Naive thymus-derived CD8-positive, alpha-beta T cell (primary cell): ENCODE measurements around the gene ATP9B. TPM values are rescaled to one million over a fixed set of nuclear protein-coding genes. Genes with fewer than 3 reads are reported as not detected.

Source experiments
- ATAC-seq, 2 donors: fragments of 150-1000 bp; cut with Tn5 transposase in 1 of 2; sonication (Bioruptor Pico), chemical (Tn5 transposase) in 1 of 2; 1 replicate in 1 of 2; 2 replicates in 1 of 2; pipeline ENCODE4 v1.10.0; 2021; ENCODE audit warnings: mild to moderate bottlenecking in 2 of 2, moderate library complexity in 2 of 2
- POLR2A ChIA-PET: fragments of 350-600 bp; sonication (Branson Sonifier 250); formaldehyde crosslinking; loops from one replicate; lab custom pipeline; 2021; ENCODE audit warnings: antibody characterized with exemption; lab: Charles Lee
- DNase-seq, 10 donors: peaks; one replicate each; pipeline versions ENCODE4 v3.0.0 to v3.0.0-alpha.2; 2020 to 2022
- H3K27ac Mint-ChIP-seq, 10 donors: one replicate each; pipeline ENCODE4 v1.8.0; 2020 to 2022; ENCODE audit warnings: mild to moderate bottlenecking in 10 of 10, mixed read lengths in 10 of 10, moderate library complexity in 4 of 10, inconsistent platforms in 1 of 10
- H3K27me3 Mint-ChIP-seq, 5 donors: one replicate each; pipeline ENCODE4 v1.8.0; 2021 to 2022; ENCODE audit warnings: mixed read lengths in 5 of 5
- H3K36me3 Mint-ChIP-seq, 3 donors: one replicate each; pipeline ENCODE4 v1.8.0; 2020 to 2022; ENCODE audit warnings: mixed read lengths in 3 of 3, mild to moderate bottlenecking in 2 of 3, inconsistent platforms in 1 of 3
- H3K4me1 Mint-ChIP-seq, 4 donors: one replicate each; pipeline ENCODE4 v1.8.0; 2021 to 2022; ENCODE audit warnings: mixed read lengths in 4 of 4
- H3K4me3 Mint-ChIP-seq, 10 donors: one replicate each; pipeline ENCODE4 v1.8.0; 2020 to 2022; ENCODE audit warnings: mild to moderate bottlenecking in 10 of 10, mixed read lengths in 10 of 10, moderate library complexity in 6 of 10, inconsistent platforms in 1 of 10
- H3K9me3 Mint-ChIP-seq, 9 donors: one replicate each; pipeline ENCODE4 v1.8.0; 2020 to 2022; ENCODE audit warnings: mixed read lengths in 9 of 9, mild to moderate bottlenecking in 3 of 9, inconsistent platforms in 1 of 9, moderate library complexity in 1 of 9
- polyA plus RNA-seq, 3 donors: library from polyadenylated mRNA; unstranded; fragments of 300-500 nt; fragmentation: Illumina TruSeq; gene quantifications; one replicate each; pipeline ENCODE4 v1.2.3, GENCODE V29; 2021
- total RNA-seq, 8 experiments: library from RNA in 2 of 8; stranded (reverse) in 2 of 8; gene quantifications; one replicate each; pipeline ENCODE4 v1.2.3 and lab custom pipeline; 2021 to 2026

The ATP9B gene
- total and polyA plus RNA-seq, 5 experiments from 2014 or later = 16.0 to 79.5 (median 18.6) TPM

DNA sequence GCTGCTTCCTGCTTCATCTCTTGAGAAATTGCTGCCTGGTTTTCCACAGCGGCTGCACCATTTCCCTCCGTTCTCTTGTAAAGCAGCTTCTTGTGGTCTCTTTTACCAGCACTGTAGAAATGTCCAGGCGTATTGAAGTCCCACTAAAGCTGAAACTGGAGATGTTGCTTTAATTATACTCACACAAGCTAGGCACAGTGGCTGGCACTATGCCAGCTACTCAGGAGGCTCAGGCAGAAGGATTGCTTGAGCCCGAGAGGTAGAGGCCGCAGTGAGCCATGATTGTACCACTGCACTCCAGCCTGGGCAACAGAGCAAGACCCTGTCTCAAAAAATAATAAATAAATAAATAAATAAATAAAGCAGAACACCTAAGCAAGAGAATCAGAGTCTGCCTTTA lies 19.2 kb upstream of the ATP9B start:
- peaks cover 1 to 23% (median 4%) of the 10 kb centered on the region in 5 donors for H3K27me3 Mint-ChIP-seq
- no peak overlapping the region for H3K27ac Mint-ChIP-seq
- H3K36me3 Mint-ChIP-seq = no peaks in the 10 kb centered on the region
- H3K9me3 Mint-ChIP-seq = no peaks in the 10 kb centered on the region
- POLR2A ChIA-PET = no interaction called here
- no peaks in the 10 kb centered on the region for H3K4me1 Mint-ChIP-seq
- ATAC-seq = no peak
- DNase-seq = no peak
- H3K4me3 Mint-ChIP-seq = no peak overlapping the region

DNA sequence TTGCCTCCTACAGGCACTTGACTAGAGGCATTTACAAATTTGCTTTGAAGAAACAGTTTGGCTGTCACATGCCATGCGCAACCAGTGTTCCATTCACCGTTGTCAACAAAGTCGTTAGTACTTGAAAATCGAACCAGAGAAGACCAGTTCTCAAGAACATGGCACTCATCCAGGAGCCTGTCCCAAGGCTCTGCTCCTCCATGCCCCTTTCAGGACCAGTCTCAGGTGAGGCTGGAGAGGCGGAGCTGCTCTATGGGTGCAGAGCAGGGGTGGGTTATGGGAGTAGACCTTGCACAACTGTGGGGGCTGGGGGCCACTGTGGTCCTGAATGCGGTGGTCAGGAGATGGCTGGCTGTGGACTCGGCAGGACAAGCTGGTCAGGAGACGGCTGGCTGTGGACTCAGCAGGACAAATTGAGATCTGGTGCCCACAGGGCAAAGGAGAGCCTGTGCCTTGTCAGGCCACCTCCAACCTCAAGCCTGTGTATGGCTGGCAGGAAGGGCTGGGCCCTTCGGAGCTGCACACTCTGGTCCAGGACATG lies 12.3 kb upstream of the ATP9B start:
- Mint-ChIP-seq H3K4me1 (no peaks in the 10 kb centered on the region), H3K9me3 (peaks cover 0 to 5% (median 0%) of the 10 kb centered on the region in 9 donors), H3K4me3 (no peak overlapping the region), H3K36me3 (no peaks in the 10 kb centered on the region), H3K27me3 (peaks cover 1 to 35% (median 11%) of the 10 kb centered on the region in 5 donors), H3K27ac (no peak overlapping the region)
- DNase-seq (peak in 1 of 10 donors; percentile 53), ATAC-seq (no peak)
- POLR2A ChIA-PET = interaction anchor here (1.2 kb wide), 1 partner anchor 11 kb away, joined by 3 read pairs; no protein-coding TSS in a partner anchor

GRCh38 chr18:79058007-79058406 lies 11.2 kb upstream of the ATP9B start:
- Mint-ChIP-seq H3K27ac (no peak overlapping the region), H3K4me3 (no peak overlapping the region), H3K4me1 (no peaks in the 10 kb centered on the region), H3K27me3 (peaks cover 1 to 27% (median 8%) of the 10 kb centered on the region in 5 donors), H3K36me3 (no peaks in the 10 kb centered on the region), H3K9me3 (peaks cover 0 to 5% (median 0%) of the 10 kb centered on the region in 9 donors)
- DNase-seq = no peak
- POLR2A ChIA-PET = interaction anchor here (1.2 kb wide), 1 partner anchor 10 kb away, joined by 3 read pairs; no protein-coding TSS in a partner anchor
- no peak for ATAC-seq

- Mint-ChIP-seq H3K36me3 (peaks cover 0 to 7% (median 0%) of the 10 kb centered on the region in 3 donors), H3K9me3 (peaks cover 0 to 20% (median 0%) of the 10 kb centered on the region in 9 donors), H3K27ac (peak overlapping the region in 1 of 10 donors; percentile 64), H3K4me1 (peaks cover 8 to 16% (median 13%) of the 10 kb centered on the region in 4 donors), H3K27me3 (peaks cover 5 to 17% (median 10%) of the 10 kb centered on the region in 5 donors), H3K4me3 (no peak overlapping the region)
- POLR2A ChIA-PET = no interaction called here
- ATAC-seq (no peak), DNase-seq (no peak)
Measured at GRCh38 chr18:79062806-79063205, 6.4 kb upstream of the ATP9B start.

DNA sequence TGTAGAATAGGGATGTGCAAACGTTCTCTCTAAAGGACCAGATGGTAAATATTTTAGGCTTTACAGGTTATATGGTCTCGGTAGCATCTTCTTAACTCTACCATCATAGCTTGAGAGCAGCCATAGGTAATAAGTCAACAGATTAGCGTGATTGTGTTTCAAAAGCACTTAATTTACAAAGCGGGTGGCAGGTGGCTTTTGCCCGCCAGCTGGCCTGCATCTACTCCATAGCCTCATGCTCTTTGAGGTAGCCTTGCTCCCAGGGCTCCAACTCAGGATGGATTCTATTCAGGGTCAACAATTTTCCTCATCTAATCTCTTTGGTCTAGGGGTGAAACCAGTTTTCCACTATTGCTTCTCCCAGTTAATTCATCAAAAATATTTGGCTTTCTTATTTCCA lies 5.0 kb upstream of the ATP9B start:
- no peak overlapping the region for H3K27ac Mint-ChIP-seq
- H3K36me3 Mint-ChIP-seq = peaks cover 0 to 7% (median 0%) of the 10 kb centered on the region in 3 donors
- H3K9me3 Mint-ChIP-seq = peaks cover 0 to 20% (median 0%) of the 10 kb centered on the region in 9 donors
- peaks cover 2 to 15% (median 7%) of the 10 kb centered on the region in 5 donors for H3K27me3 Mint-ChIP-seq
- no peak overlapping the region for H3K4me3 Mint-ChIP-seq
- ATAC-seq = no peak
- DNase-seq = no peak
- peaks cover 14 to 23% (median 17%) of the 10 kb centered on the region in 4 donors for H3K4me1 Mint-ChIP-seq
- POLR2A ChIA-PET = no interaction called here

GRCh38 chr18:79065802-79066201 lies 3.4 kb upstream of the ATP9B start:
- Mint-ChIP-seq H3K4me3 (peak overlapping the region in 5 of 10 donors; percentile 43 to 94 (median 60)), H3K4me1 (peaks cover 17 to 32% (median 27%) of the 10 kb centered on the region in 4 donors), H3K9me3 (peaks cover 0 to 20% (median 0%) of the 10 kb centered on the region in 9 donors), H3K27ac (peak overlapping the region in 9 of 10 donors; percentile 21 to 100 (median 76)), H3K36me3 (peaks cover 0 to 7% (median 0%) of the 10 kb centered on the region in 3 donors), H3K27me3 (peaks cover 0 to 13% (median 7%) of the 10 kb centered on the region in 5 donors)
- DNase-seq (no peak), ATAC-seq (no peak)
- POLR2A ChIA-PET = no interaction called here

DNA sequence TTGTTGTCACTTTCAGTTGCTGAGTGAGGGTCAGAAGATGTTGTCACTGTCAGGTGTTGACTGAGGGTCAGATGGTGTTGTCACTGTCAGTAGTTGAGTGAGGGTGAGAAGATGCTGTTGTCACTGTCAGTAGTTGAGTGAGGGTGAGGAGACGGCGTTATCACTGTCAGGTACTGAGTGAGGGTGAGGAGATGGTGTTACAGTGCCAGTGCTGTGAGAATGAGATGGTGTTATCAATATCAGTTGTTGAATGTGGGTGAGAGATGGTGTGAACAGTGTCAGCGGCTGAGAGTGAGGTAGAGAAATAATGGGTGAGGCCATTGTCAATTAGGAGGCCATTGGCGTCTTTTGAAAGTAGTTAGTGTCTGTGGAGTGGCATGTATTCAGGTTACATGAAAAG lies 1.6 kb upstream of the ATP9B start:
- DNase-seq (no peak), ATAC-seq (no peak)
- peak overlapping the region; percentile 50 to 99 (median 92) for H3K4me3 Mint-ChIP-seq
- H3K4me1 Mint-ChIP-seq = peaks cover 22 to 42% (median 38%) of the 10 kb centered on the region in 4 donors
- H3K9me3 Mint-ChIP-seq = peaks cover 0 to 20% (median 0%) of the 10 kb centered on the region in 9 donors
- H3K27ac Mint-ChIP-seq = peak overlapping the region; percentile 96 to 100 (median 98)
- POLR2A ChIA-PET = interaction anchor here (0.9 to 1.4 kb wide), 3 partner anchors 10 to 1041 kb away, joined by 3 to 4 read pairs (median 3); partner anchors contain the start of gene ADNP2
- peaks cover 0 to 13% (median 7%) of the 10 kb centered on the region in 5 donors for H3K27me3 Mint-ChIP-seq
- H3K36me3 Mint-ChIP-seq = peaks cover 0 to 7% (median 0%) of the 10 kb centered on the region in 3 donors

DNA sequence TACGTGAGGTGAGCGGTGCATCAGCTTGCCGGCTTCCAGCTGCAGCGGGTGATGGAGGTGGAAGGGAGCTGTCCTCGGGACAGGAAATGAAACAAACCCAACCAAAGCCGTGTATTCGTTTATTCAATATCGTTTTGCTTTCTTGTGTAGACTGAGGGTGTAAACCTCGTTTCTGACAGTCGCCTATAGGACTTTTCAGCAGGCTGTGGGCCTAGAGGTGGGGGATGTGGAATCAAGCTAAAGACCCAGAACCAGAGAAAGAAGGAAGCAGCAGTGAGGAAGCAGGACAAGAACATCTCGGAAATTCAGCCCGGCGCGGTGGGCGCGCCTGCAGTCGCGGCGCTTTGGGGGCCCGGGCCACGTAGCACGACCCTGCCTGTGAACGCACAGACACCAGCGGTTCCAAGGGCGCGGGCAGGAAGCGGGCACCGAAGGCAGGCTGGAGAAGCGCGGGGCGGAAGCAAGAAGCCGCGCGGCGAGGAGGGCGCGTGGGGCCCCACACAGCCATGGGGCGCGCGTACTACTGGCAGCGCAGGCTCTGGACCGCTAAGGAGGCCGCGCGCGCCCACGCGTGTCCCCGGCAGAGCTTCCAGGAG lies 755 bp upstream of the ATP9B start:
- Mint-ChIP-seq H3K27me3 (peaks cover 0 to 11% (median 7%) of the 10 kb centered on the region in 5 donors), H3K4me3 (peak overlapping the region; percentile 85 to 99 (median 94)), H3K36me3 (peaks cover 7% of the 10 kb centered on the region in 3 donors), H3K27ac (peak overlapping the region; percentile 96 to 100 (median 98)), H3K4me1 (peaks cover 22 to 45% (median 43%) of the 10 kb centered on the region in 4 donors), H3K9me3 (peaks cover 0 to 20% (median 0%) of the 10 kb centered on the region in 9 donors)
- POLR2A ChIA-PET = interaction anchor here (0.5 to 1.4 kb wide), 11 partner anchors 11 to 1860 kb away, joined by 3 to 6 read pairs (median 3); partner anchors contain the start of genes ADNP2 and RBFA
- peak; percentile 61 to 66 for ATAC-seq
- peak in 2 of 10 donors; percentile 34 to 68 for DNase-seq

DNA sequence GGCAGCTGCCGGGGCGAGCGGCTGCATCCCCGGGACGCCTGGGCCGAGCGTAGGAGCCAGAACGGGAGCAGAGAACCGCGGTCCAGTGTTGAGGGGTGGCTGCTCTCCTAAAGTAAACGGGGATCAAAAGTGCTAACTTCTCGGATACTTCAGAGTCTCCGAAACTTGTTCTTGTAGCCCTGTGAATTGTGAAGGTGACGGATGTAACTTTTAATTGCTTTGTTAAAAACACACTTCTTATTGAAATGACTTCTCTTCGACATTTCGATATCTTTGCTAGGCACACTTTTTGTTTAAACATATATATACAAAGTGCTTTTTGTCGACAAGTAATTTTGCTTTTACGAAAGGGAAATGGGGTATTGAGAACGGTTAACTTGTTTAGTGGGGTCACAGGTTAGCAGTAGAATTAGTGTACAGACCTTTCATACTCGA lies 540 bp downstream of the ATP9B start:
- no peak for DNase-seq

GRCh38 chr18:79070486-79070885 lies 1.3 kb downstream of the ATP9B start:
- H3K27me3 Mint-ChIP-seq = peaks cover 0 to 9% (median 3%) of the 10 kb centered on the region in 5 donors
- peaks cover 0 to 20% (median 2%) of the 10 kb centered on the region in 9 donors for H3K9me3 Mint-ChIP-seq
- peaks cover 8 to 22% (median 11%) of the 10 kb centered on the region in 3 donors for H3K36me3 Mint-ChIP-seq
- H3K4me3 Mint-ChIP-seq = peak overlapping the region; percentile 80 to 96 (median 92)
- H3K4me1 Mint-ChIP-seq = peaks cover 33 to 64% (median 62%) of the 10 kb centered on the region in 4 donors
- no peak for ATAC-seq
- peak overlapping the region in 9 of 10 donors; percentile 36 to 98 (median 94) for H3K27ac Mint-ChIP-seq
- POLR2A ChIA-PET = interaction anchor here (0.6 to 0.8 kb wide), 3 partner anchors 9 to 335 kb away, joined by 3 to 6 read pairs (median 5); no protein-coding TSS in a partner anchor
- no peak for DNase-seq

More for the DNA sequence above, 540 bp downstream of the ATP9B start:
- H3K36me3 Mint-ChIP-seq = peaks cover 7 to 17% (median 11%) of the 10 kb centered on the region in 3 donors
- peaks cover 32 to 57% (median 56%) of the 10 kb centered on the region in 4 donors for H3K4me1 Mint-ChIP-seq
- ATAC-seq = peak in 1 of 2 donors; percentile 3
- H3K9me3 Mint-ChIP-seq = peaks cover 0 to 20% (median 2%) of the 10 kb centered on the region in 9 donors
- H3K27me3 Mint-ChIP-seq = peaks cover 0 to 10% (median 3%) of the 10 kb centered on the region in 5 donors
- H3K4me3 Mint-ChIP-seq = peak overlapping the region; percentile 80 to 96 (median 92)
- H3K27ac Mint-ChIP-seq = peak overlapping the region; percentile 93 to 98 (median 96)
- POLR2A ChIA-PET = interaction anchor here (0.7 to 1.3 kb wide), 3 partner anchors 15 to 965 kb away, joined by 3 to 5 read pairs (median 3); partner anchors contain the start of gene RBFA

DNA sequence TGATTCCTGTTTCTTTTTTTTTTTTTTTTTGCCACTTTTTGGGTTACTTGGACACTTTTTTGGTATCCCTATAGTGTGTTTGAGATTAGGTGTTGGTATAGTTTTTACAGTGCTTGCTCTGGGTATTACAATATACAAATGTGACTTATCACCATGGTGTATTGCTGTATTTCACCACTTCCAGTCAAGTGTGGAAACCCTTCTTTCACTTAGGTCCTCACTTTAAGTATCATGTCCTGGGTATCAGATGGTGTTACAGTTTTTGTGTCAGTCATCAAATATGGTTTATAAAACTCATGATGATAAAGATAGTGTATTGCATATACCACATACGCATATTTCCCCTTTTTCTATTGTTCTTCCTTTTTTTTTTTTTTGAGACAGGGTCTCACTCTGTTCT lies 1.8 kb downstream of the ATP9B start:
- Mint-ChIP-seq H3K36me3 (peaks cover 5 to 25% (median 11%) of the 10 kb centered on the region in 3 donors), H3K9me3 (peaks cover 0 to 14% (median 1%) of the 10 kb centered on the region in 9 donors), H3K27me3 (peaks cover 0 to 4% (median 0%) of the 10 kb centered on the region in 5 donors), H3K27ac (peak overlapping the region in 8 of 10 donors; percentile 36 to 97 (median 70)), H3K4me3 (peak overlapping the region; percentile 32 to 96 (median 92)), H3K4me1 (peaks cover 36 to 70% (median 64%) of the 10 kb centered on the region in 4 donors)
- no peak for DNase-seq
- POLR2A ChIA-PET = interaction anchor here (0.6 to 0.7 kb wide), 2 partner anchors 8 to 11 kb away, joined by 5 to 6 read pairs; no protein-coding TSS in a partner anchor
- no peak for ATAC-seq
